Measurements from ENCODE around the gene DMRTC2. TPM values are rescaled to one million over a fixed set of nuclear protein-coding genes. Genes with fewer than 3 reads are reported as not detected.

DMRTC2 gene
- total RNA-seq, 1 donor from 2014 or later = not detected

DNA sequence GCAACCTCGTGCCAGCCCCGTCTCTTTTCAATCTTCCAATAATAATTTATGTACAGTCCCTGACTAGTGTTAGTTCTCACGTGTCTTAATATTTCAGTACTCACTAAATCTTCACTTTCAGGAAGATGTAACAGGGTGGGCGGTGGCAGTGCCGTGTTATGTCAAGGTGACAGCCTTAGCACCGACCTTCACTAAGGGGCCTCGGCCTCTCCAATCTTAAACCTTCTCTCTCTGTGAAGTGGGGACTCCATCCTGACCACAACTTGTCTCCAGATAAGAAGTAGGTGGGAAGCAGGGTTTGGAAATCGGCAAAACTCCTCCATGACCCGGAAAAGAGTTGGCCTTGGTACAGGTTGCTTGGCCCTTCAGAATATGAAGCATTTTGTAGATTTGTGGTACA is 17.0 kb downstream of the DMRTC2 start:
- H3K36me3 Mint-ChIP-seq (ENCODE audit: unreplicated experiment) = peaks cover 42% of the 10 kb centered on the region

DNA sequence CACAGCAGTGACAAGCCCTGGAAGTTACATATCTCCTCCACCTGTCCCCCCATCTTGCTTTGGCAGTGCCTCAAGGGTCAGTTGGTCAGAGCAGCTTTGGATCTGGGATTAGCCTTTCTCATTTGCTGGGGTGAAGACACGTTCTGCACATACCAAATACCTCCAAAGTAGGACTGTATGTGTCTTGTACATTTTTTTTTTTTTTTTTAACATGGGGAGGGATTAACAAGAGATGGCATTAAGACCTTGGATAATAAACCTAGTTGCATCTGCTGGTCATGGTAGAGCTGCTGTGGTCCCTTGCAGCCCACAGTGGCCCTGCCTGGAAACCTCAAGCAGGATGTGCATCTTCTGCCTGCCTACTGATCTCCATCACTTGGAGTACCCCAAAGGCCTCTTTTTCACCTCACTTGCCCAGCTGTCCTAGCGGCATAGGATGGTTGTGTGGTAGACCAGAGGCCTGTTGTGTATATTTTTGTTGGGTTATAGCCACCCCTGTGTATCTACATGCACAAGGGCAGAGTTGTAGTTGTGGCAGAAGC is 17.7 kb downstream of the DMRTC2 start:
- Mint-ChIP-seq H3K27ac (ENCODE audit: unreplicated experiment) (no peak overlapping the region), H3K36me3 (ENCODE audit: unreplicated experiment) (peaks cover 42% of the 10 kb centered on the region), H3K4me1 (ENCODE audit: unreplicated experiment) (peaks cover 36% of the 10 kb centered on the region), H3K27me3 (ENCODE audit: unreplicated experiment) (peaks cover under 1% of the 10 kb centered on the region), H3K4me3 (ENCODE audit: unreplicated experiment) (peak overlapping the region; percentile 18), H3K9me3 (ENCODE audit: unreplicated experiment) (no peaks in the 10 kb centered on the region)
- no peak for DNase-seq (ENCODE audit: extremely low spot score, unreplicated experiment)
- TF ChIP-seq, protein P1, sequence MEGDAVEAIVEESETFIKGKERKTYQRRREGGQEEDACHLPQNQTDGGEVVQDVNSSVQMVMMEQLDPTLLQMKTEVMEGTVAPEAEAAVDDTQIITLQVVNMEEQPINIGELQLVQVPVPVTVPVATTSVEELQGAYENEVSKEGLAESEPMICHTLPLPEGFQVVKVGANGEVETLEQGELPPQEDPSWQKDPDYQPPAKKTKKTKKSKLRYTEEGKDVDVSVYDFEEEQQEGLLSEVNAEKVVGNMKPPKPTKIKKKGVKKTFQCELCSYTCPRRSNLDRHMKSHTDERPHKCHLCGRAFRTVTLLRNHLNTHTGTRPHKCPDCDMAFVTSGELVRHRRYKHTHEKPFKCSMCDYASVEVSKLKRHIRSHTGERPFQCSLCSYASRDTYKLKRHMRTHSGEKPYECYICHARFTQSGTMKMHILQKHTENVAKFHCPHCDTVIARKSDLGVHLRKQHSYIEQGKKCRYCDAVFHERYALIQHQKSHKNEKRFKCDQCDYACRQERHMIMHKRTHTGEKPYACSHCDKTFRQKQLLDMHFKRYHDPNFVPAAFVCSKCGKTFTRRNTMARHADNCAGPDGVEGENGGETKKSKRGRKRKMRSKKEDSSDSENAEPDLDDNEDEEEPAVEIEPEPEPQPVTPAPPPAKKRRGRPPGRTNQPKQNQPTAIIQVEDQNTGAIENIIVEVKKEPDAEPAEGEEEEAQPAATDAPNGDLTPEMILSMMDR (IDR thresholded peaks at IDR 0.05) = no peak

More for the DNA sequence above, 17.0 kb downstream of the DMRTC2 start:
- H3K4me3 Mint-ChIP-seq (ENCODE audit: unreplicated experiment) = peak overlapping the region; percentile 86
- H3K9me3 Mint-ChIP-seq (ENCODE audit: unreplicated experiment) = no peaks in the 10 kb centered on the region
- TF ChIP-seq, protein P1 (IDR thresholded peaks at IDR 0.05) = no peak
- no peak for DNase-seq (ENCODE audit: extremely low spot score, unreplicated experiment)
- H3K27ac Mint-ChIP-seq (ENCODE audit: unreplicated experiment) = no peak overlapping the region
- H3K27me3 Mint-ChIP-seq (ENCODE audit: unreplicated experiment) = peaks cover 6% of the 10 kb centered on the region
- peaks cover 36% of the 10 kb centered on the region for H3K4me1 Mint-ChIP-seq (ENCODE audit: unreplicated experiment)

DNA sequence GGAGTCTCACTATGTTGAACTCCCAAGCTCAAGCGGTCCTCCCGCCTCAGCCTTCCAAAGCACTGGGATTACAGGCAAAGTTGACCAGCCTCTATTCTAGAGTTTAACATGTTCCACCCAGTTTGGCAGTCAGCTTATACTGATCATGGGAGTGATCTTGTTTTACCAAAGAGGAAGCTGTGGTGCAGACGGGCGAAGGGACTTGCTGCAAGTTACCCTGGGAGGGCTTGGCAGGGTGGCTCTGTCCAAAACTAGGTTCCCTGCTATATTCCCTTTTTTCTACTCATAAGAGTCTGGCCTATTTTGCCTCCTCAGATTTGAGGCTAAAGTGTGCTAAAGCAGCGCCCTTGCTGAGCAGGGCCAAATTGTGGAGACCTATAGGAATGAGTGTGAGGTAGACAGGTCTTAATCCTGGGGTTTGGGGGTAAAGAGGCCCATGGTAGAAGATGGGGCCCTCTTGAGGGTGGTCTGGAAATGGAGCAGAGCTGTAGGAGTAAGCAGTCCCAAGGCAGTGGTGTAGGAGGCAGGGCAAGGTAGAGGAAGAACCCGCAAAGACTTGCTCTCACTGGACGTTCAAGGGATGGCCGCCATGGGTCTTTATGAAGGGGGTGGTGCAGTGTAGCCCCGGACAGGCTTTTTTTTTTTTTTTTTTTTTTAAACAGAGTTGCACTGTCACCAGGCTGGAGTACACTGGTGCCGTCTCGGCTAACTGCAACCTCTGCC is 18.5 kb downstream of the DMRTC2 start:
- TF ChIP-seq, protein P1 (IDR thresholded peaks at IDR 0.05) = no peak
- Mint-ChIP-seq H3K36me3 (ENCODE audit: unreplicated experiment) (peaks cover 48% of the 10 kb centered on the region), H3K4me3 (ENCODE audit: unreplicated experiment) (no peak overlapping the region), H3K27ac (ENCODE audit: unreplicated experiment) (no peak overlapping the region), H3K9me3 (ENCODE audit: unreplicated experiment) (no peaks in the 10 kb centered on the region), H3K4me1 (ENCODE audit: unreplicated experiment) (peaks cover 36% of the 10 kb centered on the region), H3K27me3 (ENCODE audit: unreplicated experiment) (no peaks in the 10 kb centered on the region)
- no peak for DNase-seq (ENCODE audit: extremely low spot score, unreplicated experiment)

DNA sequence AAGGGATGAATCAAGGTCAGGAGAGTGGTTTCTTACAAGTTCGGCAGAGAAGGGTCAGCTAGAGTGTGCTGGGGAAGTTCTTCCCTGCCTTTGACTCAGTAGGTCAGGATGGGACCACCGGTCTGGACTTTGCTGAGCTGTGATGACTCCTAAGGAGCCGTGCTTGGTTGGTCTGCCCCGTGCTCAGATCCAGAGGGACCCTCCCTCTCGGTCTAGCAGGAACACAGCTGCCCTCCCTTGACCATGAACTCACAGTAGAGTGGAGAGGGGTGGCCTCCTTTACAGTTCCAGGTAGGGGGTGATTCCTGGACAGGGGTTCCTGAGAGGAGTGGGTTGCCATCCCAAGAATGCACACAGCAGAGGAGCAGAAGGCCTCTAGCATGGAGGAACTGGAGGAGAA is 19.5 kb downstream of the DMRTC2 start:
- no peak overlapping the region for H3K4me3 Mint-ChIP-seq (ENCODE audit: unreplicated experiment)
- TF ChIP-seq, protein P1 (IDR thresholded peaks at IDR 0.05) = no peak
- H3K36me3 Mint-ChIP-seq (ENCODE audit: unreplicated experiment) = peaks cover 51% of the 10 kb centered on the region
- peaks cover 33% of the 10 kb centered on the region for H3K4me1 Mint-ChIP-seq (ENCODE audit: unreplicated experiment)
- no peaks in the 10 kb centered on the region for H3K9me3 Mint-ChIP-seq (ENCODE audit: unreplicated experiment)
- H3K27me3 Mint-ChIP-seq (ENCODE audit: unreplicated experiment) = no peaks in the 10 kb centered on the region
- no peak overlapping the region for H3K27ac Mint-ChIP-seq (ENCODE audit: unreplicated experiment)
- no peak for DNase-seq (ENCODE audit: extremely low spot score, unreplicated experiment)

GRCh38 chr19:41866284-41866683 is 21.4 kb downstream of the DMRTC2 start:
- Mint-ChIP-seq H3K9me3 (ENCODE audit: unreplicated experiment) (no peaks in the 10 kb centered on the region), H3K27ac (ENCODE audit: unreplicated experiment) (no peak overlapping the region), H3K4me3 (ENCODE audit: unreplicated experiment) (no peak overlapping the region), H3K27me3 (ENCODE audit: unreplicated experiment) (no peaks in the 10 kb centered on the region), H3K36me3 (ENCODE audit: unreplicated experiment) (peaks cover 57% of the 10 kb centered on the region), H3K4me1 (ENCODE audit: unreplicated experiment) (peaks cover 26% of the 10 kb centered on the region)
- no peak for DNase-seq (ENCODE audit: extremely low spot score, unreplicated experiment)
- TF ChIP-seq, protein P1 (IDR thresholded peaks at IDR 0.05) = no peak
